Measurements from ENCODE around the gene ARHGEF4.
A peak's percentile ranks its signal among the peaks of the same experiment; 100 is the strongest.

ARHGEF4 gene

DNA sequence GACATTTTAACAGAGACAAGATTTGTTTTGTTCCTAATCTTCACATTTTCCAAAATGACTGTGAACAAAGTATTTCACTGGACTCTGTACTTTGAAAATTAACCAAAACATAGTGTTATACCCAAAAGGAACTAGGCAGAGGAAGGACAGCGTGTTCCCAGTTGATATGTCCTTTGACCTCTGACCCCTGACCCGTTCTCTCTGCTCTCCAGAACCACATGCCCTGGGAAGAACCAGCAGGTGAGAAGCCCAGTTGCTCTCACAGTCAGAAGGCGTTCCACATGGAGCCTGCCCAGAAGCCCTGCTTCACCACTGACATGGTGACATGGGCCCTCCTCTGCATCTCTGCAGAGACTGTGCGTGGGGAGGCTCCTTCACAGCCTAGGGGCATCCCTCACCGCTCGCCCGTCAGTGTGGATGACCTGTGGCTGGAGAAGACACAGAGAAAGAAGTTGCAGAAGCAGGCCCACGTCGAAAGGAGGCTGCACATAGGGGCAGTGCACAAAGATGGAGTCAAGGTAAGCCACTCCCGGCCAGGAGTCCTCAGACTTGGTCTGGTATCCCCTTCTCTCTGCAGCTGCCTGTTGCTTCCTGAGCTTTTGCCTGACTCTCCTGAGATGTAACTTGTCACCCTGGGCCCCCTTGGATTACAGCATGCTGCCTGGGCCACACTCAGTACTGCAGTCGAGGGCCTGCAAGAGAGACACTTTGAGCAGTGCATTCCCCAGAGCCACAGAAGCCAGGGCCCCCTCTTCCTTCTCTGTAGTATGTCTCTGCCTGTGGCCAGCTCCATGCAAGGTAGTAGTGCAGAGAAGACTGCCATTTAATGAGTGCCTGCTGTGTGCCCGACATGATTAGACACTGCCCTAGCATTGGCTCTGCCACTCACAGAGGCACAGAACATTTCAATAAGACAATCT is 94.3 kb downstream of the ARHGEF4 start:
- DNase-seq = no peak

DNA sequence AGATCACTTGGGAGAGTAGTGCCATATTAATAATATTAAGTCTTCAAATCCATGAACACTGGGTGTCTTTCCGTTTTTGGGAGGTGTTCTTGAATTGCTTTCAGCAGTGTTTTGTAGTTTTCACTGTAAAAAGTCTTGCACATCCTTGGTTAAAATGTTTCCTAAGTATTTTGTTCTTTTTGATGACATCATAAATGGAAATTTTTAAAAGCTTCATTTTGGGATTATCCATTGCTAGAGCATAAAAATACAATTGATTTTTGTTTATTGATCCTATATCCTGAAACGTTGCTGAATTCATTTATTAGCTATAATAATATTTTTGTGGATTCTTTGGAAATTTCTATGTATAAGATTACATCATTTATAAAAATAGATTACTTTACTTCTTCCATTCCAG is 96.8 kb downstream of the ARHGEF4 start:
- no peak for DNase-seq

GRCh38 chr2:130936451-130936850 is 99.7 kb downstream of the ARHGEF4 start:
- no peak for DNase-seq

DNA sequence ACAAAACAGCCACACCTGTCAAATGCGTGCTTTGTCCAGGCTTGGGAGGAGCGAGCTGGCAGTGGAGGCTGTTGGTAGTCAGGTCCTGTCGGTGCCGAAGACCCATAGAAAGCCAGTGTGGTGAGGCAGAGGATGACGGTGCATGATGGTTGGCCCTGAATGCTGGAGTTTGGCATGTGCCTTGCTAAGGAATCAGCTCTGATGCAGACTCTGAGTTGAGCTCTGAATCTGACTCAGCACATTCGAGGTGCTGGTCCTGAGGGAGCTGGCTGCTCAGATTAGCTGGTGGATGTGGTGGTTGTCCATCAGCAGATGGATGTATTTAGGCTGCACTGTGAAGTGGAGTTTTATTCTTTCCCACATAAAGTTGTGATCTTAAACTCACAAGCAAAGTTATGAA is 111.3 kb downstream of the ARHGEF4 start:
- DNase-seq = no peak

DNA sequence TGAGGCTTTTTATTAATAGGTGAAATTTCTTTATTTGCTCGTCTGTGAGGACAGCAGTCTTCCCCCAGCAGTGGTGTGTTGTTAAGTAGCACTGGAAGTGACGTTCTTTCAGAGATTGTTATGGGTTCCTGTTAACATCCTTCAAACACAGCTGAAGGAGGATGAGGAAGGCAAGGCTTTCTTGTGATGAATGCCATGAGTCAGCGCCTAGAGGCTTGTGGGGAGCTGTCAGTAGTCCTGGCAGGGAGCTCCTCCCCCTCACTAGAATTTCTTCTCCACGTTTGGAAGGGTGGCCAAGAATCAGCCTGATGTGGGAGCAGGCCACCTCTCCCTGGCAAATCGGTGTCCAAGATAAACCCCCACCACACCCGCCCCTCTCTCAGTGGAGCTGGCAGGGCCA is 113.2 kb downstream of the ARHGEF4 start:
- DNase-seq = no peak

- DNase-seq = no peak
These were observed 114.3 kb downstream of the ARHGEF4 start for GRCh38 chr2:130951018-130951417.

- DNase-seq = no peak
These were observed 118.2 kb downstream of the ARHGEF4 start for GRCh38 chr2:130954873-130955272.

GRCh38 chr2:130957915-130958314 is 121.2 kb downstream of the ARHGEF4 start:
- no peak for DNase-seq

DNA sequence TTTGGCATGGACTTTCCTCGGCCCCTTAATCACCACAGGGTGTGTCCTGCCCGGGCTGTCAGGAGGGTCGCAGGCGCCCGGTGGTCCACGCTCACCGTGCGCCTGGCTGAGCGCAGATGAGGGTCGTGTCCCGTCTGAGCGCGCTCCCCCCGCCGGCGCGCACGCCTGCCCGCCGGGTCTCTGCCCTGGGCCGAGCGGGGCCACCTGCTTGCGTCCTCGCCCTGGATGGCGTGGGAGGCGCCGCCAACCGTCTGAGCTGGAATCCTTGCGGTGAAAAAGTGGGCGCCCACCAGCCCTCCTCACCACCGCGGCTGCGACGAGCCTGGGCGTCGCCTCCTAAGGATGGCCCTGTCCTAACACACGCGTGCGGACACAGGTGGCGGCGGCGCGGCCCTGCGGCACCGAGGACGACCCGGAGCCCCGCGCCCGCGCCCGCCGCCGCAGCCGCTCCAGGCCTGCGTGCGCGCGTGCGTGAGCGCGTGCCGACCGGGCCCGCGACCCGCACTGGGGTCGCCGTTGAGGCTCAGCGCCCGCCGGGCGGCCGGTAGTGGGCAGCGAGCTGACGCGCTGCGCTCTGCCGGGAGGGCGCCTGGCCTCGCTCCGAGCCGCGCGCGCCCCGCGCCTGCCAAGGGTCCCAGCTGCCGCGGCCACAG is 126.6 kb downstream of the ARHGEF4 start:
- no peak for DNase-seq

DNA sequence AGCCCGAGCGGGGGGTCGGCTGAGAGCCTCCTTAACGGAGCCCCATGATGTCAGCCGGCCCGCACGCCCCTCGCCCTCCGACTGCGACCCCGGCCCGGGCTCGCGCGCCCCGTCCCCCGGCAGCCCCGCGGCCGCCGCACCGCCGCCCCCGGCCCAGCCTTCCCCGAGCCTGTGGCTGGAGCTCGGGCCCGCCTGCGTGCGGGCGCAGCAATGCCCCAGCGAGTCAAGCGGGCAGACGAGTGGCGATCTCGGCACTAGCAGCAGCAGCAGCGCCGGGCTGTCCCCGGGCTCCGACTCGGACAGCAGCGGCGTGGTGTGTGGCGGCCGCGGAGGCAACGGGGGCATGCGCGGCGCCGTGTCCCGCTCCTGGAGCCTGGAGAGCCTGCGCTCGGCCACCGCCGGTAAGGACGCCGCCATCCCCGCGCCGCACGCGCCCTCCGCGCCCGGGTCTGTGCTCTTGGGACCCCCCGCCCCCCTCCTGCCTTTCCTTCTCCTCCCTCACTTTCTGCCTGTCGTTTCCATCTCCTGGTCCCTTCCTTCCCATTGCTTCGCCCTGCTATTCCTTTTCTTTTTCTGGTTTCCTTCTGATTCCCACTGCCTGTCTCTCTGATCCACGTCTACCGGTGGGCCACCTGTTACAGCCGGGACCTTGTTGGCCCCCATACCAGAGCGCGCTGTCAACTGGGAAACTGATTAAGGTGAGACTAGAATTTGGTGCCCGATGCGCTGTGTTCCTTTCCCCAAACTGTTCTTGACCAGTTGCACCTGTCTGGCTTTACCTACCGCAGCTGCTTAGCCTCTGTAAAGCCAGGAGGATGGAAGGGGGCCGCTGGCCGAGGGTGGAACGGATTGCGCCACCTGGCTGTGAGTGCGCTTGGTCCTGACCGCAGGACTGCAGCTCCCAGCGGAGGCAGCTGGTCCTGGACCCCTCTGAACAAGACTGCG is 127.4 kb downstream of the ARHGEF4 start:
- peak; percentile 13 for DNase-seq

DNA sequence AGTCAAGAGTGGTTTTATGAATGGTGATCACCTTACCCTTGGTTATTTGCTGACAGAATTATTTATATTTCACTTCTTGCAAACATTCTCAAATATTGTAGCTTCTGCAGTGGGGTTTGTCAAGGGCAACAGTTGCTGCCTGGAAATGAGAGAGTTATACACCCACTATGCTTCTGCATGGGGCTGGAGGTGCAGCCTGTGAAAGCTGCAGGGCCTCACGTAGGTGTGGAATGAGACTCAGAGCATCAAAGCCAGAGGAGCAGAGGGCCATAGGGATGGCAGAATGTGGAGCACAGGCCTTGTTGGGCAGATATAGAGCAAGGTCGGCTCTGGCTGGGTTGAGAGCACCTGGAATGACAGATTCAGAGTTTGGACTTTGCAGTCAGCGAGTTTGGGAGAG is 128.2 kb downstream of the ARHGEF4 start:
- no peak for DNase-seq

DNA sequence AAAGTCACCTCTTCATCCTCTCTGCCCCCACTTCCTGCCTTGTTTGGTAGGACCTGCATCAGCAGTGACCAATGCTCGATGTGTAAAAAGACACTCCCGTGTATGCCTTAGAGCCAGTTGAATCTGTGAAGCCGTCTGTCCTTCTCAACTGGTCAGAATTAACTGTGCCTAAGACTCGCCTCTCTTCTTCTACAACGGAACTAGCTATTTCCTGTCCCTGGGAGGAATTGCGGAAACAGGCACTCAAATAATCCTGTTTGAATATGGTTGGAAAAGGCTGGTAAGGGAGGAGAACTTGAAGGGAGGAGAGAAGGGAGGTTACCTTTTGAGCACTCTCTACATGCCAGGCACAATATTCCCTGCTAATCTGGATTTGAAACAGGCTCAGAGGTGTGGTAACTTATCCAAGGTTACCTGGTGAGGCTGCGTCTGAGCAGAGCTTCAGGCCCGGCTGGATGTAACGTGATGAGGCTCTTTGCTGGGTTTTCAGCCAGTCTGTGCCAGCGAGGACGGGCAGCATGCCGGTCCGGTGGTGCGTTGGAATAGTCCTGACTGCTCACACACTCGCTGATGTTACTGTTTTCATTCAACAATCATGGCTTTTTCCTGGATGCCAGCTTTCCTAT is 129.5 kb downstream of the ARHGEF4 start:
- DNase-seq = no peak

DNA sequence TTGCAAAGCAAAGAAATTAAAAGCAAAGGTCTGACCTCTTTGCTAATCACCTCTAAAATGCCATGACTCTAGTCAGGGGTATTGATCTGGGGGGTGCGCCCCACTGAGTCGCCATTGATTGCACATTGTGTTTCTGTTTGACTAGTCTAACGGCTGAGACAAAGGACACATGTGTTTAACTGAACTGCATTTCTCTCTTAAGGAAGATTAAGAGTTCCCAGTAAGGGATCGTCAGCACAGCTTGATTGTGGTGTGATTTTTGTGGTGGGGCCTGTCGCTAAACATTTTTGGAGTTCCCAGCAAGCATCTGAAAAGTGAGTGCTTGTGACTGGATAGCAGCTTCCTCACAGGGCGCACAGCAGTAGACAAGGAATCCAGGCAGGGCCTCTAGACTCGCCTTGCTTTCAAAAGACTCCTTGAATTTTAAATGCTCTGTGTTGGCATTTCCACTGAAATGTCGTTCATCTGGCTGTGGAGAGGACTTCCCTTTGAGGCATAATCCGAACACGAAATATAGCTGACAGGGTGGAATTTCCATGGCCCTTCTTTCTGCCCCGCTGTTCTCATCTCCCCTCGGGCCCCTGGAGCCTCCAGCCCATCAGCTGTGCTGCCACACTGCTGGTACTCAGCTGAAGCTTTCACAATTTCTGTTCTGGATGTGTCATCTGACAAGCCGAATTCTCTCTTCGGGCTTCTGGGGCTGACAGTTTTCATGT is 130.2 kb downstream of the ARHGEF4 start:
- no peak for DNase-seq

DNA sequence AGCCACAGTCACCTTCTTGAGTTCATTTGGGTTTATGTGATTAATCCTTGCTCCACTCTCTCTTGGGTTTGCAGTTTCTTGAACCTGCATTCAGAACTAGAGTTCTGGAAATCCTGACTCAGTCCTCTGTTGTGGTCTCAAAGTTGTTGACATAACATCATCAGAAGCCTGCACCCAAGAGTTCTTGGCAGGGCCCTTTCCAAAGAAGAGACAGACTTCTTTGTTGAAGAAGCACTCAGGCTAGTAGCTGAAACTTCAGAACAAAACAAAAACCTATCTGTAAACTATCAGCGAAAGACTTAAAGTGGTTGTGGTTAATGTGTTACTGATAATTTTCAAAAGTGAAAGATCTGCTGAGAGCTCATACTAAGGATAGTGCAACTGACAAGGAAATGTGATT is 135.7 kb downstream of the ARHGEF4 start:
- DNase-seq = no peak

DNA sequence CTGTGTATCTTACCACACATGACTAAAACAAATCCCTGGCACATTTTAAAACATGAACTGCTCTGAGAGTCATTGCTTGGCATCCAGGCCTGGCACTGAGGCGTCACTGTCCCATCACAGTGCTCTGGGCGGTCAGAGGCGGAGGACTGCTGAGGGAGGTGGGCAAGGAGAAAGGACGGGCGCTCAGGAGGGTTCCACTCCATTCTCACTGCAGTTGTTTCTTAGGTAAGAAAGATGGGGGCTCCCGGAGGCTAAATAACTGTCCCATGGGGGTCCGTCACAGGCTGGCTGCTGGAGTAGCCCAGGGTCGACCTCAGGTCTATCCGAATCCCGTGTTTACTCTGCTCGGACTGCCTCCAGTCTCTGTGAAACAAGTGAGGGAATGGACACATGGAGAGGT is 139.0 kb downstream of the ARHGEF4 start:
- DNase-seq = no peak

GRCh38 chr2:130976591-130977237 is 140.0 kb downstream of the ARHGEF4 start:
- no peak for DNase-seq

- no peak for DNase-seq
These were observed 140.8 kb downstream of the ARHGEF4 start for GRCh38 chr2:130977461-130978050.

DNA sequence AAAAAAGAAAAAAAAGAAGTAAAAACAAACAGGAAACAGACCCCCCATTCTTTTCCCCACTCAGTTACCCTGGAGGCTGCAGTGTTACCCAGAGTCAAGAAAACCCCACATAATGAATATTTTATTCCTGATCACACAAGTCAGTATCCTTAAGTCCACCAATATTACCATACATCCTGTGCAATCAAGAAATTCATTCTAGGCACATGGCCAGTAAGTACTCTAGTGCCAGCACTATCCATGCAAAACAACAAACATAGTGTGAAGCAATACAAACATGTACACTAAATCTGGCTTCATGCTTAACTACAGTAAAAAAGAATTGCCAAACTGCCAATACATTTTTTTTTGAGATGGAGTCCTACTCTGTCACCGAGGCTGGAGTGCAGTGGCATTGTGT is 145.0 kb downstream of the ARHGEF4 start:
- DNase-seq = peak; percentile 1

DNA sequence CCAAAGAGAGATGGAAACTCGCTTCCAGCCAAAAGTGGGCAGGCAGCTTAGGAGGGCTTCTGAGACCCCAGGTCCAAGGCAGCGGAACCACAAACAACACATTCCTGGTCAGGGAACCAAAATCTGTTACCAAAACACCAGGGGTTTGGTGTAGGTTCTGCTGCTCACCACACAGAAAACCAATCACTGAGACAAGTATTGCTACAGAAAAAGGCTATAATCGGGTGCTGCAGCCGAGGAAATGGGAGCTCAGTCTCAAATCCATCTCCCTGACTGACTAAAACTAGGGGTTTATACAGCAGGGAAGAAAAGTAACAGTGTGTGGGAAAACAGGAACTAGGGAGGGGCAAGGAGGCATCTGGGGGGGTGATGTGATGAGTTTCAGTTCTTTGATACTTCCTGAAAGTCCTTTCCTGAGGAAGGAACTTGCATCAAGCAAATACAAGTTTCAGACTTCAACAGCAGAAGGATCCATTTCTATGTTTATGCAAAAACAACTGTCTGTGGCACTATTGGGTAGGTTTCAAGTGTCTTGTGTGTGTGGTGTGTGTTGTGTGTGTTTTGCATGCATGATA is 148.6 kb downstream of the ARHGEF4 start:
- no peak for DNase-seq

- DNase-seq = no peak
These were observed 149.3 kb downstream of the ARHGEF4 start for GRCh38 chr2:130985831-130986649.
